SU-DHL-6 (cell line): ENCODE data around the gene PPP1R9B.

Source experiments
- H2AFZ ChIP-seq: fragments of 200-600 bp; sonication (generic); 2 replicates; pipeline ENCODE4 v1.6.1; 2014; ENCODE audit warnings: low read depth, mild to moderate bottlenecking, moderate library complexity, mixed read lengths, antibody characterized with exemption, low read length; ENCODE audit not compliant: severe bottlenecking
- H3F3A ChIP-seq: fragments of 200-600 bp; shearing (Covaris generic); 2 replicates; pipeline ENCODE4 v1.6.0; 2016; ENCODE audit warnings: antibody characterized with exemption, mild to moderate bottlenecking; ENCODE audit not compliant: insufficient read depth
- H3K27ac ChIP-seq: fragments of 200-600 bp; sonication (generic); 2 replicates; pipeline ENCODE4 v1.5.1; 2016; ENCODE audit warnings: low read depth, mild to moderate bottlenecking, low read length, moderate library complexity, mixed read lengths
- H3K27me3 ChIP-seq: fragments of 200-600 bp; sonication (generic), shearing (Covaris generic); 2 replicates; pipeline ENCODE4 v1.6.0; 2014; ENCODE audit warnings: mild to moderate bottlenecking, low read length
- H3K36me3 ChIP-seq: fragments of 200-600 bp; sonication (generic); 2 replicates; pipeline ENCODE4 v1.6.1; 2014; ENCODE audit warnings: mild to moderate bottlenecking, low read length, mixed read lengths
- H3K4me2 ChIP-seq: fragments of 300-600, 200-600 bp; shearing (Covaris generic), sonication (generic); 2 replicates; pipeline ENCODE4 v1.6.0; 2014; ENCODE audit warnings: low read length, low read depth, mild to moderate bottlenecking; ENCODE audit not compliant: poor library complexity, severe bottlenecking
- H3K4me3 ChIP-seq: fragments of 200-600 bp; sonication (generic); 2 replicates; pipeline ENCODE4 v1.5.1; 2014; ENCODE audit warnings: antibody characterized with exemption, low read length, mild to moderate bottlenecking, mixed read lengths; ENCODE audit not compliant: insufficient read depth, poor library complexity, severe bottlenecking
- H3K79me2 ChIP-seq: fragments of 200-600 bp; sonication (generic); 2 replicates; pipeline ENCODE4 v1.6.1; 2014; ENCODE audit warnings: mild to moderate bottlenecking, low read length, moderate library complexity; ENCODE audit not compliant: insufficient read depth
- H3K9ac ChIP-seq: fragments of 200-600 bp; sonication (generic); 2 replicates; pipeline ENCODE4 v1.7.0; 2014; ENCODE audit warnings: mild to moderate bottlenecking, low read length
- H3K9me2 ChIP-seq: fragments of 200-600 bp; sonication (generic); replicated peaks from 2 replicates; pipeline ENCODE4 v1.6.1; 2014; ENCODE audit warnings: low read length; ENCODE audit not compliant: insufficient read depth
- H3K9me3 ChIP-seq: fragments of 200-600 bp; sonication (generic); 2 replicates; pipeline ENCODE4 v1.6.1; 2014; ENCODE audit warnings: low read length, mixed read lengths; ENCODE audit not compliant: insufficient read depth
- H4K20me1 ChIP-seq: fragments of 200-600 bp; sonication (generic); 2 replicates; pipeline ENCODE4 v1.6.1; 2014; ENCODE audit warnings: low read depth, mild to moderate bottlenecking, antibody characterized with exemption, low read length, moderate library complexity, mixed read lengths
- EZH2phosphoT487 ChIP-seq: fragments of 200-600 bp; sonication (generic), shearing (Covaris generic); conservative IDR thresholded peaks from 2 replicates; pipeline ENCODE4 v1.6.1; 2018; ENCODE audit warnings: mild to moderate bottlenecking, antibody characterized with exemption, low read length, moderate library complexity, mixed read lengths
- TF ChIP-seq, protein P1 (sequence below): fragments of 200-600 bp; sonication (generic); IDR thresholded peaks from one replicate; pipeline ENCODE4 v1.5.1; 2017; ENCODE audit warnings: antibody characterized with exemption, mild to moderate bottlenecking, low read length, moderate library complexity; ENCODE audit not compliant: insufficient read depth, poor library complexity, severe bottlenecking

PPP1R9B gene

DNA sequence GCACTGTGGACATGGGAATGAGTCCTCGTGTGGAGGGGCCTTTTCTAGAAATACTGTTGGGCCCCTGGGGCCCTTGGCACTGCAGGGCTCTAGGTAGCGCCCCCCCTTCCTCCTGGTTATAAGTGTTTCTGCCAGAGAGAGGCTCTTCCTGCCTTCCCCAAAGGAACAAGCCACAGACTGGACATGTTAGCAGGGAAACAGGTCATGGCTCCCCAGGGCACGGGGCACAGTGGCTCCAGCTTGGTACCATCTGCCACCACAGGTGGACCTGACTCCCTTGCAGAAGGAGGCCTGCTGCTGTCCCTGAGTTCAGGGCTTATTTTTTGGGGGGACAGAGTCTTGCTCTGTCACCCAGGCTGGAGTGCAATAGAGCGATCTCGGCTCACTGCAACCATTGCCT is 46.5 kb downstream of the PPP1R9B start:
- Histone ChIP-seq H3K27me3 (no peaks in the 10 kb centered on the region), H3K79me2 (no peaks in the 10 kb centered on the region), H3K9me3 (no peaks in the 10 kb centered on the region), H3K27ac (no peak overlapping the region), H3K9me2 (no peaks in the 10 kb centered on the region), H3K36me3 (no peaks in the 10 kb centered on the region), H3K4me3 (no peak overlapping the region), H3K4me2 (no peak overlapping the region), H3F3A (no peaks in the 10 kb centered on the region), H4K20me1 (no peaks in the 10 kb centered on the region), H2AFZ (no peak overlapping the region), H3K9ac (no peak overlapping the region)
- TF ChIP-seq, protein P1, sequence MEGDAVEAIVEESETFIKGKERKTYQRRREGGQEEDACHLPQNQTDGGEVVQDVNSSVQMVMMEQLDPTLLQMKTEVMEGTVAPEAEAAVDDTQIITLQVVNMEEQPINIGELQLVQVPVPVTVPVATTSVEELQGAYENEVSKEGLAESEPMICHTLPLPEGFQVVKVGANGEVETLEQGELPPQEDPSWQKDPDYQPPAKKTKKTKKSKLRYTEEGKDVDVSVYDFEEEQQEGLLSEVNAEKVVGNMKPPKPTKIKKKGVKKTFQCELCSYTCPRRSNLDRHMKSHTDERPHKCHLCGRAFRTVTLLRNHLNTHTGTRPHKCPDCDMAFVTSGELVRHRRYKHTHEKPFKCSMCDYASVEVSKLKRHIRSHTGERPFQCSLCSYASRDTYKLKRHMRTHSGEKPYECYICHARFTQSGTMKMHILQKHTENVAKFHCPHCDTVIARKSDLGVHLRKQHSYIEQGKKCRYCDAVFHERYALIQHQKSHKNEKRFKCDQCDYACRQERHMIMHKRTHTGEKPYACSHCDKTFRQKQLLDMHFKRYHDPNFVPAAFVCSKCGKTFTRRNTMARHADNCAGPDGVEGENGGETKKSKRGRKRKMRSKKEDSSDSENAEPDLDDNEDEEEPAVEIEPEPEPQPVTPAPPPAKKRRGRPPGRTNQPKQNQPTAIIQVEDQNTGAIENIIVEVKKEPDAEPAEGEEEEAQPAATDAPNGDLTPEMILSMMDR: no peak
- no peak for TF ChIP-seq EZH2phosphoT487

DNA sequence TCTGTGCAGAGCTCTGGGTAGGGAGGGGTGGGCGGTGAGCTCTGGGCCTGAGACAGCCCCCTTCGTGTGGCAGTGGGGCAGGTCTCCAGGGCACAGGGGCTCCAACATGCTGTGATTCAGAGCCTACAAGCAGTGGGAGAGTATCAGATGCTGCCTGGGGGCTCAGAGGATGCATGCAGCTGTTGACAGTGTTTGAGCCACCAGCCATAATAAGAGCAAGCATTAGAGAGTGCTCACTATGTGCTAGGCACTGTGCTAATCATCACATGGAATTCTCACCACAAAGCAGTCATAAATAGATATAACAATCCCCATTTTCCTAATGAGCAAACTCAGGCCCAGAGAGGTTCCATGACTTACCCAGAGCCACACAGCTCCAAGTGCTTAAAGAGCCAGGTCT is 47.2 kb downstream of the PPP1R9B start:
- Histone ChIP-seq H3F3A (no peaks in the 10 kb centered on the region), H3K27me3 (no peaks in the 10 kb centered on the region), H3K79me2 (no peaks in the 10 kb centered on the region), H3K27ac (no peak overlapping the region), H3K4me2 (no peak overlapping the region), H3K9me2 (no peaks in the 10 kb centered on the region), H3K9me3 (no peaks in the 10 kb centered on the region), H4K20me1 (no peaks in the 10 kb centered on the region), H2AFZ (no peak overlapping the region), H3K9ac (no peak overlapping the region), H3K36me3 (no peaks in the 10 kb centered on the region), H3K4me3 (no peak overlapping the region)
- TF ChIP-seq EZH2phosphoT487: no peak
- TF ChIP-seq, protein P1: no peak

DNA sequence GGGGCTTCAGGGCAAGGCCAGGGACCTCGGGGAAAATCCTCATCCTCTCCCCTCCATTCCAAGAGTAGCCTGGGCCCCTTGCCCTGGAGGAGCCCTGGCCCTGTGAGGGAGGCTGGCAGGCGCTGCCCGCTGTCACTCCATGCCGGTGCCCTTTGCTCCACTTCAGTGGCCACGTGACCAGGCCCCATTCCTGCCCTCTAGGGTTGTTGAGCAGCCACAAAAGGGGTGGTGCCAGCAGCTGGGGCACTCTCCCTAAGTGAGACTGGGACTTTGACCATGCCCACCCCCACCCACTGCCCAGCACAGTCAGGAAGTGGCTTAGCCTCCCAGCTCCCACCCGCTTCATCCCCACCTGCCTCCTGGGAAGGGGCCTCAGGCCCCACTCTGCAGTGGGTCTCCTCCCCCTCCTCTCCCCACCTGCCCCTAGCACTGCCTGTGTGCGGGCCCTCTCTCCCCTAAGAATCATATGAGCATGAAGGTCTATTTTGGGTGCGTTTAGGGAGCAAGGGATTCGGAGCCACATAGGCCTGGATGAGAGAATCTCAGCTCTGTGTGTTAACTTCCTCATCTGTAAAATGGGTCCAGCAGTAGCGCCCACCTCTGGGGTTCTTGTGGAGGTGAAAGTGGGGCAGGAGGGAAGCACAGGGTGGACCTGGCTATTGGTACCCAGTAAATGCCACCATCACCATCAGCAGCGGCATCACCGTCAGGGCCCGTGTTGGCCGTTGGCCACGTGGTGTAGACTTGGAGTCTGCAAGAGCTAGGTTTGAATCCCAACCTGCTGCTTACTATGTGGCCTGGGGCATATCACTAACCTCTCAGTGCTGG is 48.1 kb downstream of the PPP1R9B start:
- Histone ChIP-seq H3K4me3 (no peak overlapping the region), H3K36me3 (no peaks in the 10 kb centered on the region), H4K20me1 (no peaks in the 10 kb centered on the region), H3K9me3 (no peaks in the 10 kb centered on the region), H2AFZ (no peak overlapping the region), H3K27me3 (no peaks in the 10 kb centered on the region), H3F3A (no peaks in the 10 kb centered on the region), H3K9me2 (no peaks in the 10 kb centered on the region), H3K4me2 (no peak overlapping the region), H3K27ac (no peak overlapping the region), H3K9ac (no peak overlapping the region), H3K79me2 (no peaks in the 10 kb centered on the region)
- no peak for TF ChIP-seq EZH2phosphoT487
- TF ChIP-seq, protein P1: no peak
